A673 (cell line): ENCODE measurements around the gene C5. TPM values are rescaled to one million over a fixed set of nuclear protein-coding genes. Genes with fewer than 3 reads are reported as not detected.

Source experiments
- BruUV-seq: library from RNA; stranded (reverse); fragments of 400-500 nt; replicated peaks from 2 replicates; lab custom pipeline; 2021; lab: Mats Ljungman, UMichigan
- CTCF ChIA-PET: fragments of 300-600 bp; sonication (Branson Sonifier 250); formaldehyde crosslinking; loops from one replicate; lab custom pipeline; 2022; ENCODE audit warnings: antibody characterized with exemption; lab: Charles Lee
- POLR2A ChIA-PET: fragments of 300-600 bp; sonication (Branson Sonifier 250); formaldehyde crosslinking; loops from one replicate; lab custom pipeline; 2022; ENCODE audit warnings: antibody characterized with exemption; ENCODE audit not compliant: low non-redundant PET; lab: Charles Lee
- DNase-seq: peaks from one replicate; pipeline ENCODE4 v3.0.0-alpha.2; 2015; ENCODE audit warnings: low spot score
- H3K27ac ChIP-seq: fragments of 200-600 bp; sonication (generic); 2 replicates; pipeline ENCODE4 v1.5.1; 2016; ENCODE audit warnings: mixed run types, low read depth, mild to moderate bottlenecking, mixed read lengths, antibody characterized with exemption, low read length; ENCODE audit not compliant: poor library complexity, severe bottlenecking
- H3K27me3 ChIP-seq: fragments of 200-600 bp; sonication (generic); replicated peaks from 2 replicates; pipeline ENCODE4 v1.6.1; 2017; ENCODE audit warnings: mixed run types, low read depth, mild to moderate bottlenecking, mixed read lengths, antibody characterized with exemption, low read length; ENCODE audit not compliant: insufficient read depth, poor library complexity
- H3K36me3 ChIP-seq: fragments of 200-600 bp; sonication (generic); 2 replicates; pipeline ENCODE4 v1.6.1; 2016; ENCODE audit warnings: mixed run types, mild to moderate bottlenecking, mixed read lengths, antibody characterized with exemption, low read length; ENCODE audit not compliant: insufficient read depth, poor library complexity, severe bottlenecking
- H3K4me1 ChIP-seq: fragments of 200-600 bp; sonication (generic); 2 replicates; pipeline ENCODE4 v1.6.1; 2017; ENCODE audit warnings: mixed run types, mild to moderate bottlenecking, mixed read lengths, antibody characterized with exemption, low read length; ENCODE audit not compliant: insufficient read depth, poor library complexity, severe bottlenecking
- H3K4me3 ChIP-seq: fragments of 200-600 bp; sonication (generic); 2 replicates; pipeline ENCODE4 v1.5.1; 2016; ENCODE audit warnings: low read depth, mixed run types, mild to moderate bottlenecking, mixed read lengths, low read length; ENCODE audit not compliant: poor library complexity, severe bottlenecking
- H3K9me3 ChIP-seq: fragments of 200-600 bp; sonication (generic); 2 replicates; pipeline ENCODE4 v1.6.1; 2016; ENCODE audit warnings: mixed run types, low read depth, mild to moderate bottlenecking, mixed read lengths, antibody characterized with exemption, low read length; ENCODE audit not compliant: poor library complexity, severe bottlenecking
- EZH2 ChIP-seq: fragments of 200-600 bp; sonication (generic); IDR thresholded peaks from 2 replicates; pipeline ENCODE4 v1.6.1; 2017; ENCODE audit warnings: borderline replicate concordance, low read depth, mild to moderate bottlenecking, mixed read lengths, antibody characterized with exemption, low read length; ENCODE audit not compliant: poor library complexity, severe bottlenecking
- intact Hi-C: fragments of 100-400 bp; cut with micrococcal nuclease; formaldehyde crosslinking; loops from one replicate; pipeline ENCODE4 v1.10.0; 2022; ENCODE audit not compliant: unreplicated experiment
- total RNA-seq: library from RNA; stranded (reverse); gene quantifications from 2 replicates; pipeline ENCODE4 v1.2.3, GENCODE V29; 2021
- TF ChIP-seq, protein P1 (sequence below): fragments of 300-800, 200-600 bp; sonication (generic); conservative IDR thresholded peaks from 2 replicates; pipeline ENCODE4 v1.5.1; 2017; ENCODE audit warnings: low read depth, mild to moderate bottlenecking, antibody characterized with exemption, low read length, moderate library complexity, mixed read lengths

C5 gene
- total RNA-seq, 1 experiment from 2014 or later: 4.4 TPM

- intact Hi-C loops: no loop called here
- peaks cover 18% of the 10 kb centered on the region for H3K4me1 ChIP-seq
- ChIA-PET CTCF (interaction anchor here (0.7 kb wide), 1 partner anchor 140 kb away, joined by 5 read pairs; no protein-coding TSS in a partner anchor), POLR2A (interaction anchor here (0.7 kb wide), 1 partner anchor 11 kb away, joined by 3 read pairs; the partner anchor contains the start of gene TRAF1)
- H3K9me3 ChIP-seq: no peaks in the 10 kb centered on the region
- no peak overlapping the region for H3K4me3 ChIP-seq
- H3K27me3 ChIP-seq: no peaks in the 10 kb centered on the region
- no peak for DNase-seq
- no peak overlapping the region for H3K27ac ChIP-seq
- TF ChIP-seq EZH2: no peak
- TF ChIP-seq, protein P1, sequence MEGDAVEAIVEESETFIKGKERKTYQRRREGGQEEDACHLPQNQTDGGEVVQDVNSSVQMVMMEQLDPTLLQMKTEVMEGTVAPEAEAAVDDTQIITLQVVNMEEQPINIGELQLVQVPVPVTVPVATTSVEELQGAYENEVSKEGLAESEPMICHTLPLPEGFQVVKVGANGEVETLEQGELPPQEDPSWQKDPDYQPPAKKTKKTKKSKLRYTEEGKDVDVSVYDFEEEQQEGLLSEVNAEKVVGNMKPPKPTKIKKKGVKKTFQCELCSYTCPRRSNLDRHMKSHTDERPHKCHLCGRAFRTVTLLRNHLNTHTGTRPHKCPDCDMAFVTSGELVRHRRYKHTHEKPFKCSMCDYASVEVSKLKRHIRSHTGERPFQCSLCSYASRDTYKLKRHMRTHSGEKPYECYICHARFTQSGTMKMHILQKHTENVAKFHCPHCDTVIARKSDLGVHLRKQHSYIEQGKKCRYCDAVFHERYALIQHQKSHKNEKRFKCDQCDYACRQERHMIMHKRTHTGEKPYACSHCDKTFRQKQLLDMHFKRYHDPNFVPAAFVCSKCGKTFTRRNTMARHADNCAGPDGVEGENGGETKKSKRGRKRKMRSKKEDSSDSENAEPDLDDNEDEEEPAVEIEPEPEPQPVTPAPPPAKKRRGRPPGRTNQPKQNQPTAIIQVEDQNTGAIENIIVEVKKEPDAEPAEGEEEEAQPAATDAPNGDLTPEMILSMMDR: no peak
- H3K36me3 ChIP-seq: no peaks in the 10 kb centered on the region
- no TSS peak for BruUV-seq
Observed at GRCh38 chr9:120915854-120916470, 134.1 kb downstream of the C5 start.

DNA sequence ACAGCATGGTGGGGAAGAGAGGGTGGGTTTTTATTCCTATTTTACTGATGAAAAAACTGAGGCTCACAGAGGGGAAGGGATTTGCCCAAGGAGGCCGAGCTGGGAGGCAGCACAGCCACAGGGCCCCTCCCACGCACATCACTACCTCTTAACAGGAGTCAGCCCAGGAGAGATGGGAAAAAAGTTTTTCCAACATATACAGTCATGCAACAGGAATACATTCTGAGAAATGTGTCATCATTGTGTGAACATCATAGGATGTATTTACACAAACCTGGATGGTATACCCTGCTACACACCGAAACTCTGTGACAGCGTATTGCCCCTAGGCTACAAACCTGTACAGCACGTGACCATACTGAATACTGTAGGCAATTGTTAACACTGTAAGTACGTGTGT, 135.1 kb downstream of the C5 start:
- H3K27ac ChIP-seq: no peak overlapping the region
- no peaks in the 10 kb centered on the region for H3K27me3 ChIP-seq
- no peaks in the 10 kb centered on the region for H3K36me3 ChIP-seq
- CTCF ChIA-PET: no interaction called here
- H3K9me3 ChIP-seq: no peaks in the 10 kb centered on the region
- TF ChIP-seq, protein P1: no peak
- no peak for TF ChIP-seq EZH2
- no peak overlapping the region for H3K4me3 ChIP-seq
- intact Hi-C loops: no loop called here
- BruUV-seq: no TSS peak
- no peak for DNase-seq
- peaks cover 14% of the 10 kb centered on the region for H3K4me1 ChIP-seq
- POLR2A ChIA-PET: no interaction called here

DNA sequence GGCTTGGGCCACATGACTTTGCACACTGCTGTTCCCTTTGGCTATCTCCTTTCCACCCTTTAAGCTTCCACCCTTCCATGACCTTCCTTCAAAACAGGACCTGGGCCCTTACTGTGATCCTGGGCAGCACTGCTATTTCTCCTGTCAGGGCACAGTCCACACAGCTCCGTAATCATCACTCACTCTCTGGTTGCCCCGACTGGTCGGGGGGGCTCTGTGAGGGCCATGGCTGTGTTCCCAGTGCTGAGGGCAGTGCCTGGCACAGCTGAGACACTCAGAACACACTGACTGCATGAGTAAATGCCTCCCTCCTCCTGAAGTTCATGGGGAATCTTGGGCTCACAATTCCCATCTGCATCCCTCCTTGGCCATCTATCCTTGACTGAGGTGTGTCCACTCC, 135.7 kb downstream of the C5 start:
- CTCF ChIA-PET: no interaction called here
- Histone ChIP-seq H3K9me3 (no peaks in the 10 kb centered on the region), H3K4me3 (no peak overlapping the region), H3K27me3 (no peaks in the 10 kb centered on the region), H3K27ac (no peak overlapping the region), H3K4me1 (peaks cover 11% of the 10 kb centered on the region), H3K36me3 (no peaks in the 10 kb centered on the region)
- BruUV-seq: no TSS peak
- no peak for TF ChIP-seq EZH2
- TF ChIP-seq, protein P1: no peak
- POLR2A ChIA-PET: no interaction called here
- DNase-seq: no peak
- intact Hi-C loops: no loop called here
